ENCODE measurements around the gene GJA1.

DNA sequence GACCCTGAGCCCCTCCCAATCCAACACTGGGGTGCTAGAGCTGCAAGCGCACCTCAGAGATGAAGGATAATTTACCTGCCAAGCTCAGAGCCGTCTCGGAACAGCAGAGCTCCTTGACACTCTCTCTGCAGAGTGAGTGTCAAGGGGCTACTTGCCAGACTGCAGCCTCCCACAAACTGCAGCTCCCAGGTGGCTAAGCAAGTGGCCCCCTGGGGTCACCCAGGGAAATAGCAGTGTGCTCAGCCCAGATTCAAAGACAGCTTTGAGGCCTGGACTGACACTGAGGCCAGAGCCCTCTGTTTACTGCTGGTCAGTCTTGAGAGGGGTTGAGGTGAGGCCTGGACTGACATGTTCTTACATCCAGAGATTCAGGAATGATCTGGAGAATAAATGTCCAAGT, 46.0 kb upstream of the GJA1 start:
- no peak for TF ChIP-seq POLR2AphosphoS5 (IDR thresholded peaks at IDR 0.05)
- TF ChIP-seq, protein P1, sequence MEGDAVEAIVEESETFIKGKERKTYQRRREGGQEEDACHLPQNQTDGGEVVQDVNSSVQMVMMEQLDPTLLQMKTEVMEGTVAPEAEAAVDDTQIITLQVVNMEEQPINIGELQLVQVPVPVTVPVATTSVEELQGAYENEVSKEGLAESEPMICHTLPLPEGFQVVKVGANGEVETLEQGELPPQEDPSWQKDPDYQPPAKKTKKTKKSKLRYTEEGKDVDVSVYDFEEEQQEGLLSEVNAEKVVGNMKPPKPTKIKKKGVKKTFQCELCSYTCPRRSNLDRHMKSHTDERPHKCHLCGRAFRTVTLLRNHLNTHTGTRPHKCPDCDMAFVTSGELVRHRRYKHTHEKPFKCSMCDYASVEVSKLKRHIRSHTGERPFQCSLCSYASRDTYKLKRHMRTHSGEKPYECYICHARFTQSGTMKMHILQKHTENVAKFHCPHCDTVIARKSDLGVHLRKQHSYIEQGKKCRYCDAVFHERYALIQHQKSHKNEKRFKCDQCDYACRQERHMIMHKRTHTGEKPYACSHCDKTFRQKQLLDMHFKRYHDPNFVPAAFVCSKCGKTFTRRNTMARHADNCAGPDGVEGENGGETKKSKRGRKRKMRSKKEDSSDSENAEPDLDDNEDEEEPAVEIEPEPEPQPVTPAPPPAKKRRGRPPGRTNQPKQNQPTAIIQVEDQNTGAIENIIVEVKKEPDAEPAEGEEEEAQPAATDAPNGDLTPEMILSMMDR (IDR thresholded peaks at IDR 0.05), result no peak
